Vagina (tissue), 2 donors: ENCODE results near the gene STX11.

ENCODE experiments used
- POLR2A ChIP-seq, 2 donors: fragments of 450-650 bp; IDR thresholded peaks; one replicate each; pipeline ENCODE4 v1.6.1; 2017; ENCODE audit warnings: antibody characterized with exemption in 2 of 2, mild to moderate bottlenecking in 2 of 2, moderate library complexity in 2 of 2
- TF ChIP-seq, protein P1 (sequence below), 3 experiments: fragments of 450-650 bp in 2 of 3; fragments of 200-600 bp in 1 of 3; sonication (generic) in 1 of 3; IDR thresholded peaks; one replicate each; pipeline ENCODE4 v1.5.1; 2017 to 2019; ENCODE audit warnings: antibody characterized with exemption in 3 of 3, mild to moderate bottlenecking in 2 of 3, moderate library complexity in 2 of 3

DNA sequence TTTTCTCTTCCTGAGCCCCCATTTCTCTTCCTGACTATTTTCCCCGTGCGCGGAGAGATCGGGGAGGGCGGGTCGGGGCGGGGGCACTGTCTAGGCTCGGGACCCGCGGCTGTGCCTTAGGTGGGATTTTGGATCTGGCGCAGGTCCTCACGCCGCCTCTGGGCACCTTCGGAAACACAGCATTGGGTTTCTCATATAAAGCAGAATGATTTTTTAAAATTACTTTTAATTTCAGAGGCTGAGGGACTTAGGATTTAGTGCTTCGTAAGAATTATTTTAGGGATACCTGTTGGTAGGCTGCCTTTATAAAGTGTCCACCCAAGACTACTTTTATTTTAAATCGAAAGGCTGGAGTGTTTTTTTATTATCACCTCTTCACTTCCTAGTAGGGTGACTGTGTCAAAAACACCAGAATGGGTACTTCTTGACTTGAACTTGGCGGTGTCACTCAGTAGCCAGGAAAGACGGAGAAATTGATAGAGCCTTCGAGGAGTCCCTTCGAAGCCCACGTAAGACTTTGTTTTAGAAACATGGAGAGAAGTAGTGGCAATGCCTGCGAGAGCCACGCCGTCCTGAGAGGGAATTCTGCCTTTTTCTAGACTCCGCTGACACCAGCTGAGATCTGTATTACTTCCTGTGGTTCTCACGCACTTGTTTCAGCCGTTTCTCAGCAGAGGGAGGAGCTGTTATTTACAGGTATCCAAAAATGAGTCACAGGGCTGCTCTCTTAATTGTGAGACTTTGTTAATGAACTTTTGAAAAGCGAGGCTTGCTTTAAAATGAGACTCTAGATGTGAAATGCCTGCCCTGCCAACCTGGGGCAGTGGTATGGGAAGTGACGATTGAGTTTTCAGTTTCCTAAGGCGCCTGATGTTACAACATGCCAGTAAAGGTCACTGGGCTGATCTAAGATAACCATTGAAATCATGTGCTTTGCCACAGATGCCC is 667 bp downstream of the STX11 start:
- TF ChIP-seq, protein P1, sequence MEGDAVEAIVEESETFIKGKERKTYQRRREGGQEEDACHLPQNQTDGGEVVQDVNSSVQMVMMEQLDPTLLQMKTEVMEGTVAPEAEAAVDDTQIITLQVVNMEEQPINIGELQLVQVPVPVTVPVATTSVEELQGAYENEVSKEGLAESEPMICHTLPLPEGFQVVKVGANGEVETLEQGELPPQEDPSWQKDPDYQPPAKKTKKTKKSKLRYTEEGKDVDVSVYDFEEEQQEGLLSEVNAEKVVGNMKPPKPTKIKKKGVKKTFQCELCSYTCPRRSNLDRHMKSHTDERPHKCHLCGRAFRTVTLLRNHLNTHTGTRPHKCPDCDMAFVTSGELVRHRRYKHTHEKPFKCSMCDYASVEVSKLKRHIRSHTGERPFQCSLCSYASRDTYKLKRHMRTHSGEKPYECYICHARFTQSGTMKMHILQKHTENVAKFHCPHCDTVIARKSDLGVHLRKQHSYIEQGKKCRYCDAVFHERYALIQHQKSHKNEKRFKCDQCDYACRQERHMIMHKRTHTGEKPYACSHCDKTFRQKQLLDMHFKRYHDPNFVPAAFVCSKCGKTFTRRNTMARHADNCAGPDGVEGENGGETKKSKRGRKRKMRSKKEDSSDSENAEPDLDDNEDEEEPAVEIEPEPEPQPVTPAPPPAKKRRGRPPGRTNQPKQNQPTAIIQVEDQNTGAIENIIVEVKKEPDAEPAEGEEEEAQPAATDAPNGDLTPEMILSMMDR (IDR thresholded peaks at IDR 0.05), result no peak
- TF ChIP-seq POLR2A (IDR thresholded peaks at IDR 0.05), result no peak
